WERI-Rb-1 (cell line): ENCODE results near the gene CFAP57.

Experiments used
- DNase-seq: peaks from one replicate; pipeline ENCODE4 v3.0.0-alpha.2; 2020
- H3K27ac ChIP-seq: fragments of 250-450 bp; sonication (Bioruptor Pico); 2 replicates; pipeline ENCODE4 v1.5.1; 2020; ENCODE audit warnings: mild to moderate bottlenecking, moderate library complexity
- H3K27me3 ChIP-seq: fragments of 250-450 bp; sonication (Bioruptor Pico); 2 replicates; pipeline ENCODE4 v1.5.1; 2021; ENCODE audit warnings: mild to moderate bottlenecking, low read depth, moderate library complexity; ENCODE audit not compliant: insufficient read depth, severe bottlenecking
- H3K36me3 ChIP-seq: fragments of 250-450 bp; sonication (Bioruptor Pico); 2 replicates; pipeline ENCODE4 v1.5.1; 2020; ENCODE audit warnings: mild to moderate bottlenecking, moderate library complexity
- H3K4me3 ChIP-seq: 2 replicates; pipeline ENCODE4 v1.5.1; 2011; ENCODE audit warnings: low read depth, mild to moderate bottlenecking, control low read depth, low read length
- H3K9me3 ChIP-seq: fragments of 250-450 bp; sonication (Bioruptor Pico); 2 replicates; pipeline ENCODE4 v1.5.1; 2021; ENCODE audit warnings: mild to moderate bottlenecking, moderate library complexity; ENCODE audit not compliant: severe bottlenecking
- TF ChIP-seq, protein P1 (sequence below): IDR thresholded peaks from 2 replicates; pipeline ENCODE4 v1.5.1; 2011; ENCODE audit warnings: low read depth, mild to moderate bottlenecking, control low read depth, inconsistent platforms, low read length

Gene CFAP57

DNA sequence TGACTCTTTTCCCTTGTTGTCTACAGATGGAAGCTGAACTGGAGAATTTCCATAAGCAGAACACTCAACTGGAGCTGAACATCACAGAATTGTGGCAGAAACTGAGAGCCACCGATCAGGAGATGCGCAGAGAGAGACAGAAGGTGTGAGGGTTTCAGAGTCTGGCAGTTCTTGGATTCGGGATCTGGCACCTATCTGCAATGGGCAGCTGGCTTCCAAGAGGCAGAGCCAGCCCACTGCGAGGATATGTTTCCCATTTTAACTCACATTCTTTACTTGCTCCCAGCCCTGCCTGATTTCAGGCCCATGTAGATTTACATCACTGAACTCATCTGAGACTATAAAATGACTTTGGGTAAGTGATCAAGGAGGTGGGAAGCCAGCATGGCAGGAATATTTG lies 60.4 kb downstream of the CFAP57 start:
- TF ChIP-seq, protein P1, sequence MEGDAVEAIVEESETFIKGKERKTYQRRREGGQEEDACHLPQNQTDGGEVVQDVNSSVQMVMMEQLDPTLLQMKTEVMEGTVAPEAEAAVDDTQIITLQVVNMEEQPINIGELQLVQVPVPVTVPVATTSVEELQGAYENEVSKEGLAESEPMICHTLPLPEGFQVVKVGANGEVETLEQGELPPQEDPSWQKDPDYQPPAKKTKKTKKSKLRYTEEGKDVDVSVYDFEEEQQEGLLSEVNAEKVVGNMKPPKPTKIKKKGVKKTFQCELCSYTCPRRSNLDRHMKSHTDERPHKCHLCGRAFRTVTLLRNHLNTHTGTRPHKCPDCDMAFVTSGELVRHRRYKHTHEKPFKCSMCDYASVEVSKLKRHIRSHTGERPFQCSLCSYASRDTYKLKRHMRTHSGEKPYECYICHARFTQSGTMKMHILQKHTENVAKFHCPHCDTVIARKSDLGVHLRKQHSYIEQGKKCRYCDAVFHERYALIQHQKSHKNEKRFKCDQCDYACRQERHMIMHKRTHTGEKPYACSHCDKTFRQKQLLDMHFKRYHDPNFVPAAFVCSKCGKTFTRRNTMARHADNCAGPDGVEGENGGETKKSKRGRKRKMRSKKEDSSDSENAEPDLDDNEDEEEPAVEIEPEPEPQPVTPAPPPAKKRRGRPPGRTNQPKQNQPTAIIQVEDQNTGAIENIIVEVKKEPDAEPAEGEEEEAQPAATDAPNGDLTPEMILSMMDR, result no peak
- H3K27ac ChIP-seq, result no peak overlapping the region
- H3K9me3 ChIP-seq, result no peaks in the 10 kb centered on the region
- DNase-seq, result no peak
- H3K27me3 ChIP-seq, result no peaks in the 10 kb centered on the region
- no peak overlapping the region for H3K4me3 ChIP-seq
- no peaks in the 10 kb centered on the region for H3K36me3 ChIP-seq

DNA sequence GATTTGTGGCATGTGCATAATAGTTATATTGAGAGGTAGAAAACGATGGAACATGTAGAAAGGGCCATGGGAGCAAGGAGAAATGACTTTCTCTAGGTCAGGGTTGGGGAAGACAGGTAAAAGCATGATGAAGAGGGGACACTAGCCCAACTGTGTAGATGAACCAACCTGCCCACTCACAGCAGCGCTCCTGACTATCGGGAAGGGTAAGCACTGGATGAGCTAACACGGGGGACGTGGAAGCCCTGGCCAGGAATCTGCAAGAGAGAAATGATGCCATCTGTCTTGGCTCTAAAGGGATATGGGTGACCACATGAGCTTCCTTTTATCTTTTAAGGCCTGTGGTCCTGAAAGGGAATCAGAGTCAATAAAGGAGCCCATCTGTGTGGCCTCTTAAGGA lies 61.5 kb downstream of the CFAP57 start:
- Histone ChIP-seq H3K27ac (no peak overlapping the region), H3K27me3 (no peaks in the 10 kb centered on the region), H3K36me3 (no peaks in the 10 kb centered on the region), H3K4me3 (no peak overlapping the region), H3K9me3 (no peaks in the 10 kb centered on the region)
- no peak for DNase-seq
- TF ChIP-seq, protein P1, result no peak

DNA sequence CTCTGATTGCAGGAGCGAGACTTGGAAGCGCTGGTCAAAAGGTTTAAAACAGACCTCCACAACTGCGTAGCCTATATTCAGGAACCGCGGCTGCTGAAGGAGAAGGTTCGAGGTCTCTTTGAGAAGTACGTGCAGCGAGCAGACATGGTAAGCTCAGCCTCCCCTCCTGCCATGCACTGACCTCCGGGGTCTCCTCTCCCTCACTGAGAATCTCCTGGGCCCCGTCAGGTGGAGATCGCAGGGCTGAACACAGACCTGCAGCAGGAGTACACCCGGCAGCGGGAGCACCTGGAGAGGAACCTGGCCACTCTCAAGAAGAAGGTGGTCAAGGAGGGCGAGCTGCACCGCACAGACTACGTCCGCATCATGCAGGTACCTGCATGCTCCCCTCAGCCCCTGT lies 62.1 kb downstream of the CFAP57 start:
- TF ChIP-seq, protein P1, result no peak
- H3K36me3 ChIP-seq, result no peaks in the 10 kb centered on the region
- no peak overlapping the region for H3K27ac ChIP-seq

DNA sequence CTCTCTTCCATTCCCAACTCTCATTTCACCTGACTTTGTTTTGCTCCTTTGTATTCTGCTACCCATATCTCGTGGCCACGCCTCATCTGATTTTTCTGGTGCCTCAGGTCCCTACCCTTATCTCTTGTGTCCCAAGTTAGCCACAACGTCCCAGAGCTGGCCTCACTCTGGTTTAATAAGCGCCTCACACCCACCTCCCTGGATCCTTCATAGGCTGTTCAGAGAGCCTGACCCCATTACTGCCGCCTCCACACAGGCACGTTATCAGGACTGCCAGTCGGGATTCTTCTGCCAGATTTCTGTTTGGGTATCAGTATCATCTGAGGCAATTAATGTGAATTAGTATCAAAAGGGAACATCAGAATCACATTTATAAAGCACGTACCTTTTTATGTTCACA lies 62.9 kb downstream of the CFAP57 start:
- Histone ChIP-seq H3K27ac (no peak overlapping the region), H3K27me3 (no peaks in the 10 kb centered on the region), H3K4me3 (no peak overlapping the region), H3K36me3 (no peaks in the 10 kb centered on the region), H3K9me3 (no peaks in the 10 kb centered on the region)
- TF ChIP-seq, protein P1, result no peak
- no peak for DNase-seq

More for the DNA sequence above, 62.1 kb downstream of the CFAP57 start:
- no peak for DNase-seq
- no peaks in the 10 kb centered on the region for H3K27me3 ChIP-seq
- H3K9me3 ChIP-seq, result no peaks in the 10 kb centered on the region
- H3K4me3 ChIP-seq, result no peak overlapping the region

DNA sequence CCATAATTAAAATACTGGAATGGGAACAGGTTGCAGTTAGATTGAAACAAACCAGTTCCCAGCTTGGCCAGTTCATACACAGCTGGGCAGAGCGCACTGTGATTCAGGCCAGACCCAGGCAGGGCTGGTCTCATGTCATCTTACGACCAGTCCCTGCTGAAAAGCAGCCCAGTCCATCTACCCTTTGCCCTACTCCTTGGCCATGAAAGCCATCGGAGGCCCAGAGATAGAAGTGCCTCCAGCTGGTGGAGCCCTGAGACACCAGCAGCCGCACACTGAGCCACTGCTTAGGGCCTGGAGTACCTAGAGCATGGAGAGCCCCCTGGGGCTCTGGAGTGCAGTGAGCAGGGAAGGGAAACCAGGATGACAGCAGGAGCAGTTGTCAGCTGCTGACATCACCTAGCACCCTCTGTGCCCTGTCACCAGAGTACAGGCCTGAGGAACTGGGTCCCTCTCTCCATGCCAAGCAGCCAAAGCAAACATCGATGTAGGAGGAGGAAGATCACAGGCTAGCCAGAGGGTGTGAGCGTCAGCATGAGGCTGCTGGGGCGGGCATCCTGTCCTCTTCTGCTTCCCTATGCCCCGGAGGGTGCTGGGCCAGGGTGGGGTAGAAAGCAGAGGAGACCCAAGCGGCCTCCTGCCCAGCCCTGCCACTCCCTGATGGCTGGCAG lies 63.5 kb downstream of the CFAP57 start:
- Histone ChIP-seq H3K9me3 (no peaks in the 10 kb centered on the region), H3K27ac (no peak overlapping the region), H3K36me3 (no peaks in the 10 kb centered on the region), H3K4me3 (no peak overlapping the region), H3K27me3 (no peaks in the 10 kb centered on the region)
- TF ChIP-seq, protein P1, result no peak
- no peak for DNase-seq

DNA sequence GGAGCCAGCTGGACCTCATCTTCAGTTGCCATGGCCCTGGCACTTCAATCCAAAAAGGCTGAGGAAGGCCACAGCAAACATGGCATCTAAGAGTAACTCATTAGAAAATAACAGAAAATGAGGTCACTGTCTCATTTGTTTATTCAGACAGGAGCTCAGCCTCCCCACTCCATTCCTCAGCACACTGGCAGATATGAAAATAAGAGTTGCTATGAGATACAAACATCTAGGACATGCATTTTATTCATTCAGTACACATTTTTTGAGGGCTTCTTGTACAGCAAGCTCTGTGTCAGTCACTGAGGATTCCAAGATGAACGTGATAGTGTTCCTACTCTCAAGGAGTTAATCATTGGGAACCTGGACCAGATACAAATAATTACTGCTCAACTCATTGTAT lies 65.0 kb downstream of the CFAP57 start:
- H3K27ac ChIP-seq, result no peak overlapping the region
- H3K27me3 ChIP-seq, result no peaks in the 10 kb centered on the region
- H3K9me3 ChIP-seq, result no peaks in the 10 kb centered on the region
- no peak for DNase-seq
- H3K4me3 ChIP-seq, result no peak overlapping the region
- TF ChIP-seq, protein P1, result no peak
- H3K36me3 ChIP-seq, result no peaks in the 10 kb centered on the region
